Memory B cell (primary cell): Measurements from ENCODE around the gene ARHGAP32.
"Not testable (repeated sequence)": the region's sequence is repeated elsewhere in the genome, so short reads cannot be mapped to it uniquely, and the experiment has no call there.

Experiments
- ATAC-seq: fragments of 150-1000 bp; cut with Tn5 transposase; 2 replicates; pipeline ENCODE4 v1.10.0; 2021; ENCODE audit warnings: low read depth, mild to moderate bottlenecking, moderate library complexity
- DNase-seq, 2 donors: peaks; one replicate each; pipeline ENCODE4 v3.0.0; 2022; ENCODE audit warnings: low spot score in 2 of 2
- H3K27ac Mint-ChIP-seq: one replicate; pipeline ENCODE4 v1.8.0; 2022; ENCODE audit warnings: mild to moderate bottlenecking, moderate library complexity, mixed read lengths
- H3K27me3 Mint-ChIP-seq: one replicate; pipeline ENCODE4 v1.8.0; 2022; ENCODE audit warnings: mixed read lengths
- H3K36me3 Mint-ChIP-seq: one replicate; pipeline ENCODE4 v1.8.0; 2022; ENCODE audit warnings: mild to moderate bottlenecking, mixed read lengths
- H3K4me1 Mint-ChIP-seq: one replicate; pipeline ENCODE4 v1.8.0; 2022; ENCODE audit warnings: mixed read lengths
- H3K4me3 Mint-ChIP-seq: one replicate; pipeline ENCODE4 v1.8.0; 2022; ENCODE audit warnings: mild to moderate bottlenecking, moderate library complexity, mixed read lengths
- H3K9me3 Mint-ChIP-seq: one replicate; pipeline ENCODE4 v1.8.0; 2022; ENCODE audit warnings: mixed read lengths

The ARHGAP32 gene

GRCh38 chr11:129013737-129014475, 178.2 kb downstream of the ARHGAP32 start:
- Mint-ChIP-seq H3K27ac (no peak overlapping the region), H3K9me3 (no peaks in the 10 kb centered on the region), H3K4me1 (no peaks in the 10 kb centered on the region), H3K4me3 (no peak overlapping the region), H3K36me3 (no peaks in the 10 kb centered on the region), H3K27me3 (peaks cover 8% of the 10 kb centered on the region)
- ATAC-seq (no peak), DNase-seq (no peak)

DNA sequence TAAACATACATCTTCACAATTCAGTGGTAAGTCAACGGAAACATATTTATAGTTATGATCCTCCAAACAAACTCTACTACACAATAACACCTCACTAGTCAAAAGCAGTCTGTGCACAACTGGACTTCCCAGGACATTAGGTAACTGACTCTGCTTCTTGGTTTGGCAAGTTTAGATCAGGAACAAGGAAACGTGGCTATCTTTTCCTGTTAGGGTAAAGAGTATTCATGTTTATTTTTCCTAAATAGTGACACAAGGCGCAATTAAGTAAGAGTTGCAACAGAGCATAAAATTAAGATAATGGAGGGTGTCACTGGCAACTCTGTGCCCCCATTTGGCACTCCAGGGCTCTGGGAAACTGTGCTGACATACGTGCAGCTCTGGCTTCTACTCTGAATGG, 179.2 kb downstream of the ARHGAP32 start:
- DNase-seq (no peak), ATAC-seq (no peak)
- H3K27ac Mint-ChIP-seq = no peak overlapping the region
- no peaks in the 10 kb centered on the region for H3K36me3 Mint-ChIP-seq
- H3K4me1 Mint-ChIP-seq = no peaks in the 10 kb centered on the region
- no peak overlapping the region for H3K4me3 Mint-ChIP-seq
- H3K27me3 Mint-ChIP-seq = peaks cover 8% of the 10 kb centered on the region
- H3K9me3 Mint-ChIP-seq = no peaks in the 10 kb centered on the region

DNA sequence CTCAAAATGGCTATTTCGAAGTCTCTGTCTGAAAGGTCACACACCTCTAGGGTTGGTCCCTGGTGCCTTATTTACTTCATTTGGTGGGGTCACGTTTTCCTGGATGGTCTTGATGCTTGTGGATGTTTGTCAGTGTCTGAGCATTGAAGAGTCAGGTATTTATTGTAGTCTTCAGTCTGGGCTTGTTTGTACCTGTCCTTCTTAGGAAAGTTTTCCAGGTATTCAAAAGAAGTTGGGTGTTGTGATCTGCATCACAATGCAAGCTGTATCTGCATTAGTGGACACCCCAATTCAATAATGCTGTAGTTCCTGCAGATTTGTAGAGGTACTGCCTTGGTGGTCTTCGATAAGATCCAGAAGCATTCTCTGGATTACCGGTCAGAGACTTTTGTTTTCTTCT, 186.0 kb downstream of the ARHGAP32 start:
- no peak for DNase-seq
- Mint-ChIP-seq H3K36me3 (no peaks in the 10 kb centered on the region), H3K27ac (no peak overlapping the region), H3K9me3 (peaks cover 8% of the 10 kb centered on the region), H3K27me3 (peaks cover 6% of the 10 kb centered on the region), H3K4me1 (no peaks in the 10 kb centered on the region), H3K4me3 (no peak overlapping the region)
- ATAC-seq = no peak

GRCh38 chr11:128999165-128999564, 193.0 kb downstream of the ARHGAP32 start:
- H3K4me1 Mint-ChIP-seq, H3K9me3 Mint-ChIP-seq, H3K27me3 Mint-ChIP-seq, H3K36me3 Mint-ChIP-seq, H3K4me3 Mint-ChIP-seq, H3K27ac Mint-ChIP-seq, DNase-seq, ATAC-seq: not testable (repeated sequence)

- no peak overlapping the region for H3K27ac Mint-ChIP-seq
- H3K4me1 Mint-ChIP-seq = peaks cover 6% of the 10 kb centered on the region
- H3K27me3 Mint-ChIP-seq = peaks cover 3% of the 10 kb centered on the region
- H3K36me3 Mint-ChIP-seq = peaks cover 2% of the 10 kb centered on the region
- ATAC-seq (no peak), DNase-seq (no peak)
- H3K9me3 Mint-ChIP-seq = peaks cover 2% of the 10 kb centered on the region
- no peak overlapping the region for H3K4me3 Mint-ChIP-seq
Observed at GRCh38 chr11:128988242-128988970, 203.7 kb downstream of the ARHGAP32 start.

GRCh38 chr11:128985880-128986279, 206.2 kb downstream of the ARHGAP32 start:
- Mint-ChIP-seq H3K4me3 (no peak overlapping the region), H3K27ac (no peak overlapping the region), H3K4me1 (peaks cover 3% of the 10 kb centered on the region), H3K27me3 (peaks cover 6% of the 10 kb centered on the region), H3K9me3 (peaks cover 2% of the 10 kb centered on the region), H3K36me3 (peaks cover 2% of the 10 kb centered on the region)
- ATAC-seq = no peak
- no peak for DNase-seq

- DNase-seq (no peak), ATAC-seq (no peak)
- Mint-ChIP-seq H3K36me3 (no peaks in the 10 kb centered on the region), H3K9me3 (no peaks in the 10 kb centered on the region), H3K4me3 (no peak overlapping the region), H3K27ac (no peak overlapping the region), H3K27me3 (peaks cover 5% of the 10 kb centered on the region), H3K4me1 (peaks cover 3% of the 10 kb centered on the region)
Observed at GRCh38 chr11:128983023-128983422, 209.1 kb downstream of the ARHGAP32 start.

DNA sequence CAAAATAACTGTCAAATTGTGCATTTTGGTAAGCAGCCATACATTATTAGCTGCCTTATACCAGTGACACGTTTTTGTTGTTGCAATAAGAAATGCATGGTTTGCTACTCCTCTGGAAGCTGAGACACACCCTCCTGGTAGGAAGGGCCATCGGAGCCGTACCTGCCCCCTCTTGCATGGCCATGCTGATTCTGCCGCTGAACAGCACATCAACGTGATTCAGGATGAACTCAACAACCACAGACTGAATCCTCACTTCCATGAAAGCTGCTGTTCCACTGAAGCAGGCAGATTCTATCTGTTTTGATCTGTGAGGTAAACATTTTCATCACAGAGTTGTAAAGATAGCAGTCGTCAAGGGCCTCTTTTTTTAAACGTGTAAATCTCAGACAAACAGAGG, 210.9 kb downstream of the ARHGAP32 start:
- no peak for DNase-seq
- peaks cover 3% of the 10 kb centered on the region for H3K4me1 Mint-ChIP-seq

GRCh38 chr11:128970598-128971190, 221.4 kb downstream of the ARHGAP32 start:
- ATAC-seq = no peak
- Mint-ChIP-seq H3K27ac (no peak overlapping the region), H3K4me3 (no peak overlapping the region), H3K4me1 (peaks cover under 1% of the 10 kb centered on the region), H3K27me3 (peaks cover 11% of the 10 kb centered on the region), H3K9me3 (no peaks in the 10 kb centered on the region), H3K36me3 (peaks cover 6% of the 10 kb centered on the region)
- DNase-seq = no peak

More for the DNA sequence above, 210.9 kb downstream of the ARHGAP32 start:
- H3K4me3 Mint-ChIP-seq = no peak overlapping the region
- H3K27ac Mint-ChIP-seq = no peak overlapping the region
- H3K27me3 Mint-ChIP-seq = peaks cover 8% of the 10 kb centered on the region
- no peak for ATAC-seq
- no peaks in the 10 kb centered on the region for H3K9me3 Mint-ChIP-seq
- peaks cover 2% of the 10 kb centered on the region for H3K36me3 Mint-ChIP-seq

DNA sequence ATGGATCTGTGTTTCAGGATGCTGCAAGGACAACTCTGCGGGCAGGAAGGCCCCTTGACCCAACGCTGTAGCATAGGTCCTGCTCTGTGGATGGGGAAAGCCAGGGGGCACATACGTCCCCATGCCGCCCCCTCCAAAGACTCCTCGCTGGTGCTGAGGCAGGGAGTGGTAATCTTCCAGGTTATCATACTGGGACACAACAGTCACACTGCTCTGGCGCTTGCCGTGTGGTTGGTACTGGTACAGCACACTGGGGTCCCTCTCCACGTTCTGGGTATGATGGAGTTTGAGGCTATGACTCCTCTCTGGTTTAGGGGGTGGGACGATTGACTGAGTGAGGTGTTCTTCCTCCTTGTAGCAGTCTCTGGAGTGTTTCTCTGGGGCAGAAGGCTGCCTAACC, 223.2 kb downstream of the ARHGAP32 start:
- H3K9me3 Mint-ChIP-seq = no peaks in the 10 kb centered on the region
- H3K4me3 Mint-ChIP-seq = no peak overlapping the region
- H3K36me3 Mint-ChIP-seq = peaks cover 6% of the 10 kb centered on the region
- no peak for ATAC-seq
- H3K27ac Mint-ChIP-seq = no peak overlapping the region
- no peak for DNase-seq
- peaks cover 6% of the 10 kb centered on the region for H3K4me1 Mint-ChIP-seq
- peaks cover 11% of the 10 kb centered on the region for H3K27me3 Mint-ChIP-seq

DNA sequence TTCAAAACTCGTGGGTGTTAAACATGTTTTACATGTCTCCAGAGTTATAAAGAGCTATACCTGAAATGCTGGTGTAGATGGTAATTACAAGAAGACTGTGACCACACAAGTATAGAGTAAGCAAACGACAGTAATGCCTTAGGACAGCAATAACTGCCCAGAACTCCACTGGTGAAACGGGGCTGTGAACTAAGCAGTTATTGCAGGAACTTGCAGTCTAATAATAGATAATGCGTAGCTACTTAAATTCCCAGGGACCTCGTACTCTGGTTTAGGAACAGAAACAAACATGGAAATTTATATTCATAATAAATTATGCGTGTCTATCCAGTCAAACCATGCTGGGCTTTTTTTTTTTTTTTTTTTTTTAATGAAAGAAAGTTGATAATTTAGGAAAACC, 224.5 kb downstream of the ARHGAP32 start:
- Mint-ChIP-seq H3K27ac (no peak overlapping the region), H3K9me3 (no peaks in the 10 kb centered on the region), H3K36me3 (peaks cover 6% of the 10 kb centered on the region), H3K4me3 (no peak overlapping the region), H3K27me3 (peaks cover 11% of the 10 kb centered on the region), H3K4me1 (peaks cover 6% of the 10 kb centered on the region)
- no peak for ATAC-seq
- DNase-seq = no peak

DNA sequence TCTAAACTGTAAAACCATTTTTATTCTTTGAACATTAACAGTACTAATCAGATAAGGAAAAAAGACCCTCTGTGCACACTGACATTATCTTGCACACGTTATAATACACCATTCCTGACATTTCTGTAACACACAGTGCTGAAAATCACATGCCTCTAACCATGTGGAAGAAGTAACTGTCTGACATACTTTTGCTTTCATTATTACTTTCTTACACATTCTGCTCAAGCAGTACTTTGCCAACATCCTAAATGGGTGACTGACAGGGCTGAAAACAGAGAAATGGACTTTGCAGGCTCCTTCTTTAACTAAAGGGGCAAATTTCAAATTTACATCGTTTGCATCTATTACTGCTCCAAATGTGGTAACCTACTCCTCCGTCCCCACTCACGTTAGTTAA, 226.6 kb downstream of the ARHGAP32 start:
- peaks cover 9% of the 10 kb centered on the region for H3K27me3 Mint-ChIP-seq
- ATAC-seq = peak; percentile 95
- H3K4me1 Mint-ChIP-seq = peaks cover 6% of the 10 kb centered on the region
- no peak overlapping the region for H3K27ac Mint-ChIP-seq
- no peaks in the 10 kb centered on the region for H3K9me3 Mint-ChIP-seq
- peaks cover 4% of the 10 kb centered on the region for H3K36me3 Mint-ChIP-seq
- peak overlapping the region; percentile 32 for H3K4me3 Mint-ChIP-seq
- no peak for DNase-seq

GRCh38 chr11:128964463-128964930, 227.6 kb downstream of the ARHGAP32 start:
- no peak for ATAC-seq
- H3K27ac Mint-ChIP-seq = no peak overlapping the region

DNA sequence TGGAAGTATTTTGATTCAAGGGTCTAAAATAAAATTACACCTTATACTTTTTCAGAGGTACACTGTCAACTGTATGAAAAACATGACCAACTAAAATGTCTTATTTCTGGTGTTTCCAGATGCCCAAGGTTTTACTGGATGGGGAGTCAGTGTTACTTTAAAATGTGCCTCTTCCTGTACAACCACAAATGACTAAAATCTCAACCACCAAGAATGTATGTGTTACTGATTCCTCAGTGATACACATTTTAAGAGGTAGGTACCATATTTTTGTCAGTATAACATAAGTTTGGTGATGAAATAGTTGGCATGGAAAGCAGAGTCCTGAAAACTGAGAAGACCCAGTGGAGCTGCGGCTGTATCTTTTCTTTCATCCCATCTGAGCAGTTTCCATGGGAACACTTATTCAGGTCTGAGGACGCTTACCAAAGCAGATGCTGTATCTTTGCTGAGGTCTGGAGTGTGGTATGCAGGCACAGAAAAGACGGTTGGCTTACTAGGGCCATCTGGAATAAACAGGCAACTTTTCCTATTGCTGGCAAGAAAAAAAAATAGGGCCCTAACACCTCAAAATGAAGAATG, 228.3 kb downstream of the ARHGAP32 start:
- ATAC-seq = no peak
- H3K27ac Mint-ChIP-seq = no peak overlapping the region
- no peak overlapping the region for H3K4me3 Mint-ChIP-seq
- peaks cover 6% of the 10 kb centered on the region for H3K4me1 Mint-ChIP-seq
- peaks cover 9% of the 10 kb centered on the region for H3K27me3 Mint-ChIP-seq
- H3K9me3 Mint-ChIP-seq = no peaks in the 10 kb centered on the region
- H3K36me3 Mint-ChIP-seq = no peaks in the 10 kb centered on the region
- no peak for DNase-seq

More at GRCh38 chr11:128964463-128964930, 227.6 kb downstream of the ARHGAP32 start:
- H3K27me3 Mint-ChIP-seq = peaks cover 6% of the 10 kb centered on the region
- H3K9me3 Mint-ChIP-seq = no peaks in the 10 kb centered on the region
- no peak for DNase-seq
- H3K36me3 Mint-ChIP-seq = no peaks in the 10 kb centered on the region
- peaks cover 6% of the 10 kb centered on the region for H3K4me1 Mint-ChIP-seq
- no peak overlapping the region for H3K4me3 Mint-ChIP-seq
